ENCODE data around the gene DCDC1.
"Not testable (repeated sequence)": the region's sequence is repeated elsewhere in the genome, so short reads cannot be mapped to it uniquely, and the experiment has no call there.

DCDC1 gene

DNA sequence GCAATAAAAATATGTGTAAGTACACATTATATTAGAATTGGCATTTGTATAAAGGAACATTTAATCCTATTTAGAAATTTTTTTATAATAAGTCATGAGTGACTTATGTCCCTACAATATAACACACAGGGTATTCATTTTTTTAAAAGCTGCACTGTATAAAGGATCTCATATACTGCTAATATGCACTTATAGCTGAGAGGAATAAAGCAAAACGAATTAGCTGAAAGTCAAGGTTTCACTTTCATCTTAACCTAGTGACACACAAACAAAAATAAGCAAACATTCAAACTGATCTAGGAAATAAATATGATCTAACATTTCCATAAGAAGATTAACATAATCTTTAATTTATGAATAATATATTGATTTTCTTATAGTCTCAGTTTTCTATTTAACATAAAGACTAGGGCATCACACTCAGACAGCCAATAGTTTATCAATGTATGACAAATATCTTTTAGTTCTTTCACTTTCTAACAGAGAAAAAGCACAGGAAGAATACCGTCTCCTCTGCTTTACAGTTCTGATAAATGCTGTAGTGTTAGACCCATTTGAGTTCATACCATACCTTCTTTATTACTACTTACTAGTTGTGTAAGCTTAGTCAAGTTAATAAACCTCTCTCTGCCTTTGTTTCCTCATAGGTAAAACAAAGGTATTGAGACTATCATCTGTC, 42.9 kb downstream of the DCDC1 start:
- H3K9ac ChIP-seq (ENCODE audit: low read length), result no peak overlapping the region
- H2BK5ac ChIP-seq (ENCODE audit: low read length), result no peak overlapping the region
- H3K4me2 ChIP-seq (ENCODE audit: low read length), result no peak overlapping the region
- H3K4me1 ChIP-seq (ENCODE audit: control insufficient read depth, low read depth, low read length), result no peaks in the 10 kb centered on the region
- H3K23ac ChIP-seq (ENCODE audit: low read length), result no peak overlapping the region
- no peak overlapping the region for H2AK5ac ChIP-seq (ENCODE audit: low read length)
- WGBS (ENCODE audit: extremely low coverage, insufficient coverage, low lambda C conversion rate), result no CpG with 5 or more reads among the region's 2 CpGs
- H3K36me3 ChIP-seq (ENCODE audit: control insufficient read depth, insufficient read depth, low read length), result no peaks in the 10 kb centered on the region
- no peaks in the 10 kb centered on the region for H3K79me2 ChIP-seq (ENCODE audit: control insufficient read depth, insufficient read depth, low read length)
- H4K5ac ChIP-seq (ENCODE audit: low read length), result no peak overlapping the region
- no peak overlapping the region for H3K4ac ChIP-seq (ENCODE audit: low read depth, low read length)
- H3K18ac ChIP-seq (ENCODE audit: low read length), result no peak overlapping the region
- DNase-seq, result no peak
- no peak overlapping the region for H4K8ac ChIP-seq (ENCODE audit: low read depth, low read length)
- no peak overlapping the region for H2BK15ac ChIP-seq (replicated peaks; ENCODE audit: low read depth)
- no peaks in the 10 kb centered on the region for H3K27me3 ChIP-seq (ENCODE audit: insufficient read depth, low read length, poor library complexity)
- H3K56ac ChIP-seq (ENCODE audit: low read length), result no peak overlapping the region
- no peak overlapping the region for H3K4me3 ChIP-seq (ENCODE audit: low read length)
- no peak overlapping the region for H2BK120ac ChIP-seq (ENCODE audit: low read depth, low read length)
- H3K27ac ChIP-seq (ENCODE audit: low read depth, low read length), result no peak overlapping the region
- no peaks in the 10 kb centered on the region for H3K79me1 ChIP-seq (ENCODE audit: low read length)

DNA sequence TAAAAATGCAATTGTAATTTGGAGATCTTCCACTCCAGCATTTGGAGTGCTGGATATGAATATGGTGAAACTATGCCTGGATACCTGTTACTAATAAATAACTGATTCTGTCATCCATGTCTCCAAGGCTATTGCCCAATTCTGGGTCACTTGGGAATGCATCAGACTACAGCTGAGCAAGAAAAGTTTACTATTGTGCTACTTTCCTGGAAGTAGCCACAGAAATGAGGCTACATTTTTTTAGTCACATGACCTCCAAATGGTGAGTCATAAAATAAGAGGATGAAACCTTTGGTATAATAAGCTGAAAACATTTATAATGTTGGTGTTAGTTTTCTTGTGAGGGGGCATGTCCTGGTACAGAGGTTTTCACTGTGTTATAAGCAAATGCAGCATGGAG, 44.4 kb downstream of the DCDC1 start:
- H3K18ac ChIP-seq (ENCODE audit: low read length), result no peak overlapping the region
- no peak overlapping the region for H3K56ac ChIP-seq (ENCODE audit: low read length)
- no peak overlapping the region for H2BK120ac ChIP-seq (ENCODE audit: low read depth, low read length)
- no peaks in the 10 kb centered on the region for H3K4me1 ChIP-seq (ENCODE audit: control insufficient read depth, low read depth, low read length)
- no peaks in the 10 kb centered on the region for H3K79me2 ChIP-seq (ENCODE audit: control insufficient read depth, insufficient read depth, low read length)
- H2AK5ac ChIP-seq (ENCODE audit: low read length), result no peak overlapping the region
- H3K27ac ChIP-seq (ENCODE audit: low read depth, low read length), result no peak overlapping the region
- H2BK15ac ChIP-seq (replicated peaks; ENCODE audit: low read depth), result no peak overlapping the region
- no peak overlapping the region for H3K4me2 ChIP-seq (ENCODE audit: low read length)
- H3K36me3 ChIP-seq (ENCODE audit: control insufficient read depth, insufficient read depth, low read length), result no peaks in the 10 kb centered on the region
- no peak overlapping the region for H2BK5ac ChIP-seq (ENCODE audit: low read length)
- no peak overlapping the region for H3K4me3 ChIP-seq (ENCODE audit: low read length)
- no peaks in the 10 kb centered on the region for H3K79me1 ChIP-seq (ENCODE audit: low read length)
- no peaks in the 10 kb centered on the region for H3K27me3 ChIP-seq (ENCODE audit: insufficient read depth, low read length, poor library complexity)
- no peak for DNase-seq
- no peak overlapping the region for H3K9ac ChIP-seq (ENCODE audit: low read length)
- no peak overlapping the region for H3K4ac ChIP-seq (ENCODE audit: low read depth, low read length)
- no peak overlapping the region for H4K5ac ChIP-seq (ENCODE audit: low read length)
- H4K8ac ChIP-seq (ENCODE audit: low read depth, low read length), result no peak overlapping the region
- H3K23ac ChIP-seq (ENCODE audit: low read length), result no peak overlapping the region

DNA sequence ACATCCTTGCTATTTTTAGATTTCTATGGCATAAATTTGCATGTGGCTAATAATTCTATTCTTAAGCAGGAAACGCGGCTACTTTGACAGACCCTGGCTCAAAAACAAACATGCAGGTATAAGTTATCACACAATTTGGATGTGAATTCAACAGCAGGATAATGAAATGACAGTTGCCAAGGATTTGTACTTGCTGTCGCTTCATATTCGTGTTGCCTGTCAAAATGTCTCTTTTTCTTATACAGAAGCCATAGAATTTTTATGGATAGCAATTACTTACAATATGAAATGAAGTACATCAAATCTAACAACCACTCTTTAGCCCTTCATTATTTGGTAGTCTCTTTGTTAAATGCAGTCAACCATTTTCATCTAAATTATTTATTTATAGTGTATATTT, 46.4 kb downstream of the DCDC1 start:
- H3K9ac ChIP-seq (ENCODE audit: low read length), result no peak overlapping the region
- H3K4me2 ChIP-seq (ENCODE audit: low read length), result no peak overlapping the region
- DNase-seq, result no peak
- no peak overlapping the region for H4K8ac ChIP-seq (ENCODE audit: low read depth, low read length)
- no peak overlapping the region for H2BK120ac ChIP-seq (ENCODE audit: low read depth, low read length)
- WGBS (ENCODE audit: extremely low coverage, insufficient coverage, low lambda C conversion rate), result no CpG with 5 or more reads among the region's 4 CpGs
- H3K4me1 ChIP-seq (ENCODE audit: control insufficient read depth, low read depth, low read length), result no peaks in the 10 kb centered on the region
- H3K4ac ChIP-seq (ENCODE audit: low read depth, low read length), result no peak overlapping the region
- H3K79me2 ChIP-seq (ENCODE audit: control insufficient read depth, insufficient read depth, low read length), result no peaks in the 10 kb centered on the region
- H3K18ac ChIP-seq (ENCODE audit: low read length), result no peak overlapping the region
- H2BK5ac ChIP-seq (ENCODE audit: low read length), result no peak overlapping the region
- H3K56ac ChIP-seq (ENCODE audit: low read length), result no peak overlapping the region
- H4K5ac ChIP-seq (ENCODE audit: low read length), result no peak overlapping the region
- no peak overlapping the region for H3K4me3 ChIP-seq (ENCODE audit: low read length)
- no peak overlapping the region for H3K27ac ChIP-seq (ENCODE audit: low read depth, low read length)
- H2BK15ac ChIP-seq (replicated peaks; ENCODE audit: low read depth), result no peak overlapping the region
- H3K23ac ChIP-seq (ENCODE audit: low read length), result no peak overlapping the region
- H3K27me3 ChIP-seq (ENCODE audit: insufficient read depth, low read length, poor library complexity), result no peaks in the 10 kb centered on the region
- H3K36me3 ChIP-seq (ENCODE audit: control insufficient read depth, insufficient read depth, low read length), result no peaks in the 10 kb centered on the region
- no peak overlapping the region for H2AK5ac ChIP-seq (ENCODE audit: low read length)
- no peaks in the 10 kb centered on the region for H3K79me1 ChIP-seq (ENCODE audit: low read length)

DNA sequence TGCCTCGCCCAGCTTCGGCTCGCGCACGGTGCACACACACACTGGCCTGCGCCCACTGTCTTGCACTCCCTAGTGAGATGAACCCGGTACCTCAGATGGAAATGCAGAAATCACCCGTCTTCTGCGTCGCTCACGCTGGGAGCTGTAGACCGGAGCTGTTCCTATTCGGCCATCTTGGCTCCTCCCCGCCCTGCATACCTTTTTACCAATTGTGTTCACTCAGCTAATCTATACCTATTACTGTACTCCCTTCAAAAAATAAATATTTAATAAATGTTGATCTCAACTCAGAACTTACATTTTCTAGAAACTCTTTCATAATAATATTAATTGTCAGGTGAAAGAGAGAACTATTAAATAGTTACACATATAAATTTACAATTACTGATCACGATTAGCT, 48.0 kb downstream of the DCDC1 start:
- not testable (repeated sequence) for H3K4me2 ChIP-seq (ENCODE audit: low read length); H3K23ac ChIP-seq (ENCODE audit: low read length); H3K4ac ChIP-seq (ENCODE audit: low read depth, low read length); H3K18ac ChIP-seq (ENCODE audit: low read length); H4K5ac ChIP-seq (ENCODE audit: low read length); H3K36me3 ChIP-seq (ENCODE audit: control insufficient read depth, insufficient read depth, low read length); DNase-seq; H3K56ac ChIP-seq (ENCODE audit: low read length); H3K27ac ChIP-seq (ENCODE audit: low read depth, low read length); H3K4me3 ChIP-seq (ENCODE audit: low read length); H3K79me2 ChIP-seq (ENCODE audit: control insufficient read depth, insufficient read depth, low read length); H3K79me1 ChIP-seq (ENCODE audit: low read length); H2BK120ac ChIP-seq (ENCODE audit: low read depth, low read length); H2BK5ac ChIP-seq (ENCODE audit: low read length); H2BK15ac ChIP-seq (replicated peaks; ENCODE audit: low read depth); H4K8ac ChIP-seq (ENCODE audit: low read depth, low read length); H3K4me1 ChIP-seq (ENCODE audit: control insufficient read depth, low read depth, low read length); H2AK5ac ChIP-seq (ENCODE audit: low read length); H3K9ac ChIP-seq (ENCODE audit: low read length); H3K27me3 ChIP-seq (ENCODE audit: insufficient read depth, low read length, poor library complexity)
- WGBS (ENCODE audit: extremely low coverage, insufficient coverage, low lambda C conversion rate), result no CpG with 5 or more reads among the region's 15 CpGs

DNA sequence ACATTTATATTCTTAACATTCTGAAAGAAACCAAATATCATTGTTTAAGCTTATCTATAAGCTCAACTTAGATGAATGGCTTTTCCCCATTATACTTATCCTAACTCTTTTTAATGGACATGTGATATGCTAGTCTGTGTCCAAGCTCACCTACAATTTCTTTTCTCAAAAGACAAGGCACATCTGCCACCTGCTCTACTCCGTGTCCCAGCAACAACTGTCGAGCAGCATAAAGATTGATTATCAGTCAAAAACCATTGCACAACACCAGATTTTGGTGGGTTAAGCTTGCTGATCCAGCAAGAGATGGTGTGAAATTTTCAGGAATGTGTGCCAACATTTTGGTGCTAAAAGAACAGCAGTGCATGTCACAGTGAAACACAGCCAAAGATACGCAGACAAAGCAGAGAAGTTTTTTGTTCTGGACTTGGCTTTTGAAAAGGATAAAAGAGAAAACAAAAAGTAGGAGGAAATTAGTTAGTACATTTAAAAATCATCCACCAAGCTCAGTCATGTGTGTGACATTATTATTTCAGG, 65.8 kb downstream of the DCDC1 start:
- no peak overlapping the region for H2AK5ac ChIP-seq (ENCODE audit: low read length)

More for the DNA sequence above, 65.8 kb downstream of the DCDC1 start:
- Histone ChIP-seq H3K18ac (ENCODE audit: low read length) (no peak overlapping the region), H3K4me2 (ENCODE audit: low read length) (no peak overlapping the region), H3K9ac (ENCODE audit: low read length) (no peak overlapping the region), H3K56ac (ENCODE audit: low read length) (no peak overlapping the region), H2BK5ac (ENCODE audit: low read length) (no peak overlapping the region), H4K8ac (ENCODE audit: low read depth, low read length) (no peak overlapping the region), H3K36me3 (ENCODE audit: control insufficient read depth, insufficient read depth, low read length) (no peaks in the 10 kb centered on the region), H3K79me1 (ENCODE audit: low read length) (no peaks in the 10 kb centered on the region), H2BK120ac (ENCODE audit: low read depth, low read length) (no peak overlapping the region), H3K27me3 (ENCODE audit: insufficient read depth, low read length, poor library complexity) (no peaks in the 10 kb centered on the region), H3K27ac (ENCODE audit: low read depth, low read length) (no peak overlapping the region), H4K5ac (ENCODE audit: low read length) (no peak overlapping the region), H3K79me2 (ENCODE audit: control insufficient read depth, insufficient read depth, low read length) (no peaks in the 10 kb centered on the region), H2BK15ac (replicated peaks; ENCODE audit: low read depth) (no peak overlapping the region), H3K4ac (ENCODE audit: low read depth, low read length) (no peak overlapping the region), H3K4me3 (ENCODE audit: low read length) (no peak overlapping the region), H3K23ac (ENCODE audit: low read length) (no peak overlapping the region), H3K4me1 (ENCODE audit: control insufficient read depth, low read depth, low read length) (no peaks in the 10 kb centered on the region)
- WGBS (ENCODE audit: extremely low coverage, insufficient coverage, low lambda C conversion rate), result no CpG with 5 or more reads among the region's 3 CpGs
- DNase-seq, result no peak
